ENCODE results near the gene SKOR2.
"Not testable (repeated sequence)": the region's sequence is repeated elsewhere in the genome, so short reads cannot be mapped to it uniquely, and the experiment has no call there.

The SKOR2 gene

DNA sequence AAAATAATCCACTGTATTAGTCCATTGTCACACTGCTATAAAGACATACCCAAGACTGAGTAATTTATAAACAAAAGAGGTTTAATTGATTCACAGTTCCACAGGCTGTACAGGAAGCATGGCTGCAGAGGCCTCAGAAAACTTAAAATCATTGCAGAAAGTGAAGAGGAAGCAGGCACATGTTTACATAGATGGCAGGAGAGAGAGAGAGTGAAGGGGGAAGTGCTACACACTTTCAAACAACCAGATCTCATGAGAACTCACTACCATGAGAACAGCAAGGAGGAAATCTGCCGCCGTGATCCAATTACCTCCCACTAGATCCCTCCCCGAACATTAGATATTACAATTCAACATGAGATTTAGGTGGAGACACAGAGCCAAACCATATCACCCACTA lies 55.5 kb downstream of the SKOR2 start:
- DNase-seq, result not testable (repeated sequence)

DNA sequence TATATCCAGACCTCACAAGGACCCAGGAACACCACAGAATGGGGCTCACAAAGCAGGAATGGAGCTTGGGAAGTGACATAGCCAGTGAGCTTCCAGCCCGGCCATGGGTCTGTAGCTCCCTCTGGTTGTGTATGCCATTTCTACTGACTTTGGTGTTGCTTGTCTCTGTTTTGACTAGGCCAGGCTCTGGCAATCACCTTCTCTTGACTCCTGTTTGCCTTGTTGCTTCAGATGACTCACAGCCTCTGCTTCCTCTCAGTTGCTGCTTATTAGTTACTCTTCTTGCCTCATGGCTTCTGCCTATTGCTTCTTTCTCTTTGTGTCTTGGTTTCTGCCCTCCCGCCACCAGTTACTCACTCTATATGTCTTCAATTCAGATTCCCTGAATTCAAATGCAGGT lies 59.5 kb downstream of the SKOR2 start:
- DNase-seq, result no peak

DNA sequence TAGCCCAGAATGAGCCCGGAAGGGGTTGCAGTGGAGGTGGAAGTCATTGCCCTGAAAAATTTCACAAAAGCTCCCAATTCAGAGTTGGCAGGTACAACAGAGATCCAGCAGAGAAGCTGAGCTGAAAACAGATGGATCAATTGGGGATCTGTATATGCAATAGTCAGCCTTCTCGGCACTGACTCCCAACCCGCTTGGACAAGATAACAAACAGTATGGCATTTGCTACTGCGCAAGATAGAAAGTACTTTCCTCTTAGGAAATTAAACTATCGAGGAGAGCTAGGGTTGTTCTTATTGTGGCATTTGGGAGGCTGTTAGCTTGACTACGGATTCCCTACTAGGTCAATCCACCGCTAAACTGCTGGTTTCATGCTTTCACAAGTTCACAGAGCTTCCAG lies 63.7 kb downstream of the SKOR2 start:
- DNase-seq, result no peak

DNA sequence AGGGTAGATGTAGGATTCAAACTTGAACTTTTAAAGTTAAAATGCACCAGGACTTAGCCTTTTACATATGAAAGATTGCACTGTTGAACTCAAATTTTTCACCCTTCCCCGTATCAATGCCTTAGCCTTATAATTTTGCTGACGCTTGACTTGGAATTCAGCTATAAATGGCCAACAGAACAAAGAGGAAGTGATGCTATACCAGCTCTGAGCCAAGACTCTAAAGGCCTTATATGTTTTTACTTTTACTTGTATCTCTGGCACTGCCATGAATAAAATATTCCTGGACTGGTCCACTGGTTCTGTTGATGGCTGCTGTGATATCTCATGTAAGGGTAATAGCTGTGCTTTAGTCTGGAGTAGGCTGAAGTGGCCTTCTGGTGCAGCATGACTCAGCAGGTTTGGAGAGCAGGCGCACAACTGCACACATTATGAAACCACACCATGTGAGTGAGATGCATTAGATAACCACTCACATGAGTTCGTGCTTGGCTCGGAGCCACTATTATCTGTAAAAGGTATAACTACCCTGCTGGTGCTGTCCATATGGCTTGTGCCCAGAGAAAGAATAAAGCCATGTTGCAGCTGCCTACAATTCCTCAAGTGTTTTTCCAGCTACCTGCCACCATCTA lies 66.9 kb downstream of the SKOR2 start:
- DNase-seq, result no peak

DNA sequence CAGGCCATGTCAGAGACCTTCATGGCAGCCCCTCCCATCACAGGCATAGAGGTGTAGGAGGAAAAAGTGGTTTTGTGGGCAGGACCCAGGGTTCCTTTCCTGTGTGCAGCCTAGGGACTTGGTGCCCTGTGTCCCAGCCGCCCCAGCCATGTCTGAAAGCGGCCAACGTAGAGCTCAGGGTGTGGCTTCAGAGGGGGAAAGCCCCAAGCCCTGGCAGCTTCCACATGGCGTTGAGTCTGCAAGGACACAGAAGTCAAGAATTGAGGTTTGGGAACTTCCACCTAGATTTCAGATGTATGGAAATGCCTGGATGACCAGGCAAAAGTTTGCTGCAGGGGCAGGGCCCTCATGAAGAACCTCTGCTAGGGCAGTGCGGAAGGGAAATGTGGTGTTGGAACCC lies 69.3 kb downstream of the SKOR2 start:
- DNase-seq, result not testable (repeated sequence)

DNA sequence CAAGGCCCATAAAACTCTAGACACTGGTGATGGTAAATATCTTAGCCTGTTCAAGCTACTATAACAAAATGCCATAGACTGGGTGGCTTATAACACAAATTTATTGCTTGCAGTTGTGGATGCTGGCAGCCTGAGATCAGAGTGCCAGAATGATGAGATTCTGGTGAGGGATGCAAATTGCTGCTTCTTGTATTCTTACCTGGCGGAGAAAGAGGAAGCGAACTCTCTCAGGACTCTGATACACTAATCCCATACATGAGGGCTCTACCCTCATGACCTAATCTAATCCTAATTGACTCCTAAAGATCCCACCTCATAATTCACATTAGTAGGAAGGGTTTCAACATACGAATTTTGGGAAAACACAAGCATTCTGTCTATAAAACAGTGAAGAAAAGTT lies 70.7 kb downstream of the SKOR2 start:
- DNase-seq, result no peak

DNA sequence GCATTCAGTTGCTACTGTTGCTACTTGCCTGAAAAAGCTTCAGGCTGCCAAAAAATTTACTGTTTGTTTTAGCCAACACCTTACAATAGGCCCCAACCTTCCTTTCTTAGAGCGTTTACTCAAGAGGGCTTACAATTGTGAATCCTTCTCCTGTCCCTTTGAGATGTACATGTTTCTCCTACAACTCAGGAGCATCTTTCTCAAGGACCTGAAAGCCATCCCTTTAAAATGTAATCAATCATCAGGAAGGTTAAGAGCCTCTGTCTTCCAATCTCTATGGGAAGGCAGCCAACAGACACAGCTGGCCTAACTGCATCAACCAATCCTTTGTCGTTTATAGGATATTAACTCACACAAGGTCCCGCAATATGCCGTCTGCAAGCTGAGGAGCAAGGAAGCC lies 71.9 kb downstream of the SKOR2 start:
- no peak for DNase-seq

DNA sequence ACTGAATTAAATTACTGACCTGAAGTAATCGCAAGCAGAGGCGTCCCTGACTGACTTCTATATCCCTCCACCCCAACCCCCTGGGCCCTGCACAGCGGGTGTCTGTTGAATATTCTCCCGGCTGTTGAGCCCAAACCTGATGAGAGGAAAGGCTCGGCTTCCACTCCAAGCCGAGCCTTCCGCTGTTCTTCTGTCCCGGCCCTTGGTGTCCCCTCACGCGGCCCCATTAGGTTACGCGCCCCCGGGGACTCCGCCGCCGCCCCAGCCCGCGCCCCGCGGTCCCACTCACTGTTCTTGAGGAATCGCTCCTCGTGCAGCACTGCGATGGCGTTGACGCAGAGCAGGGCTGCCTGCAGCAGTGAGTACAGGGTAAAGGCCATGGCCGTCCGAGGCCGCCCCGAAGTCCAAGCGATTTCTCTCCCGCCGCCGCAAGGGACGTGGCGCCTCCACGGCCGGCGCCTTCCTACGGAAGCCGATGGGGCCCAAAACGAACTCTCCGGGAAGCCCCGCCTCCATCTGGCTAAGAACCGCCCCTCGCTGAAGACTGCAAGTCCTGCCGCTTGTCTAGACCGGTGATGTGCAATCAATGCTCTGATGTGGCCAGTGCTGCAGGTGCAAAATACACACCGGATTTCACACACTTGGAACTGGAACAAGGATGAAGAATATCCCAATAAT lies 75.4 kb downstream of the SKOR2 start, which contains the start of gene IER3IP1:
IER3IP1 (minus strand) TSS at position 467 of the 678 bp plus-strand sequence; CDS start at position 380, 87 bp downstream.
- DNase-seq, result peak; percentile 91

DNA sequence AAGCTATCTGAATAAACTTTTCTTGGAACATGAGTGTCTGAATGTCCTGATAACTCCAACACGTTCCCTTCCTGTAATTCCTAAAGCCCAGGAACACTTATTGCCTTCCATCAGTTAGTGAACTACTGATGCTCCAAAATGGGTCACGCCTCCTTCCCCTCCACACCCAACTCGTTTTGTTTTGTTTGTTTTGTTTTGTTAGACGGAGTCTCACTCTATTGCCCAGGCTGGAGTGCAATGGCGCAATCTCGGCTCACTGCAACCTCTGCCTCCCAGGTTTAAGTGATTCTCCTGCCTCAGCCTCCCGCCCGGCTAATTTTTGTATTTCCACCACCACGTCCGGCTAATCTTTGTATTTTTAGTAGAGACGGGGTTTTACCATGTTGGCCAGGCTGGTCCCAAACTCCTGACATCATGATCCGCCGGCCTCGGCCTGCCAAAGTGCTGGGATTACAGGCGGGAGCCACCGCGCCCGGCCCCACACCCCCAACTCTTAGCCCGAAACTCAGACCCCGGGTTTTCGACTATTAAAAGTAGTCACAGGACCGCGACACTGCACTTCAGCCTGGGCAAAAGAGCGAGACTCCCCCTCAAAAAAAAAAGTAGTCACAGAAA lies 76.1 kb downstream of the SKOR2 start:
- no peak for DNase-seq

DNA sequence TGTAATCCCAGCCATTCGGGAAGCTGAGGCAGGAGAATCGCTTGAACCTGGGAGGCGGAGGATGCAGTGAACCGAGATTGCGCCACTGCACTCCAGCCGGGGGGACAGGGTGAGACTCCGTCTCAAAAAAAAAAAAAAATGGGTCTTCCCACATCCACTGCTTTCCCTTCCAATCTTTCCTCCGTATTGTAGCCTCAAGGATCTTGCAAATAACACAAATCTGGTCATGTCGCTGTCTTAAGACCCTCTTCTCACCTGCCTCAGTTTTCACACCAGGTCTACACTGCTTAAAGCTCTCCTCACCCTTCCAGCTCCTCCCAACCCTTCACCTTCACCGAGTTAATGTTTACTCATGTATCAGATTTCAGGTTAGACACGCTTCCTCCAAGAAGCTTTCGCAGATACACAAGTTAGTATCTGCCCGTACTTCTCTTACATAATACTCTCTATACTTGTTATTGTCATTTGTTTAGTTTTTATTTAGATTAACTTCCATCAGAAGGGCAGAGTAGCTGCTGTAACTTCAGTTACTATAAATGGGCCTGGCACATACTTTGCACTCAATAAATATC lies 76.8 kb downstream of the SKOR2 start:
- DNase-seq, result no peak

DNA sequence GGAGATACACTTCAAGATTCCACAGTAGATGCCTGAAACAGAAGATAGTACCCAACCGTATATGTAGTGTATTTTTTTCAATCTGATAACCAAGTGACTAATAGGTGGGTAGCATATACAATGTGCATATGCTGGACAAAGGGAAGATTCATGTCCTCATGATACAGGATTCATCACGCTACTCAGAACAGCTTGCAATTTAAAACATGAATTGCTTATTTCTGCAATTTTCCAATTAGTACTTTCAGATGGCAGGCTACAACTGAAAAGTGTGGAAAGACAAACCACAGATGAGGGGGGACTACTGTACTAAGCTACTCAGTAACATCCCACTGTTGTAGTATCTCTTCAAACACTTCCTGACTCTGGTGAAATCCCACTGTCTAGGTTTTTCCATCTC lies 79.0 kb downstream of the SKOR2 start:
- no peak for DNase-seq

DNA sequence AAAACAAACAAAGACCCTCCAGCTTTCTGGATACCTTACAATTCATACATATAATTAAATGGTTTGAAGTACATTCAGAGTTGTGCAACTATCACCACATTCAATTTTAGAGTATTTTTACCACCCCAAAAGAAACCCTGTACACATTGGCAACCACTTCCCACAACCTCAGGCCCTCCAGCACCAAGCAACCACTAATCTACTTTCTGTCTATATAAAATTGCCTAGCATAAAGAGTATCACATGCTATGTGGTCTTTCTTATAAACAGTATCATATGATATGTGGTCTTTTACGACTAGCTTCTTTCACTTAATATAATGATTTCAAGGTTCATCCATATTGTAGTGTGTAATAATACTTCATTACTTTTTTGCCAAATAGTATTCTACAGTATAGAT lies 82.5 kb downstream of the SKOR2 start:
- no peak for DNase-seq

DNA sequence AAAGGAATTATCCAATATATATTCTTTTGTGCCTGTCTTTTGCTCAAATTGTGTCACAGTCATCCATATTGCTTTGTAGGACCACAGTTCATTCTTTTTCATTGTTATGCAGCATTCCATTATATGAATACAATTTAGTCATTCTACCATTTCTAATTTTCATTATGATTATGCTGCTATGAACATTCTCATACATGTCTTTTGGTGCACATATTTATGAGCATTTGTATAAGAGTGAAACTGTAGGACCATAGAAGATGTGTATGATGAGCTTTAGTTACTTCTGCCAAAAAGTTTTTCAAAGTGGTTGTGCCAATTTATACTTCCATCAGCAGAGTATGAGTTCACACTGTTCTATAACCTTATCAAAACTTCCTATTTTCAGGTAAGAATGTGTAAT lies 83.0 kb downstream of the SKOR2 start:
- no peak for DNase-seq

DNA sequence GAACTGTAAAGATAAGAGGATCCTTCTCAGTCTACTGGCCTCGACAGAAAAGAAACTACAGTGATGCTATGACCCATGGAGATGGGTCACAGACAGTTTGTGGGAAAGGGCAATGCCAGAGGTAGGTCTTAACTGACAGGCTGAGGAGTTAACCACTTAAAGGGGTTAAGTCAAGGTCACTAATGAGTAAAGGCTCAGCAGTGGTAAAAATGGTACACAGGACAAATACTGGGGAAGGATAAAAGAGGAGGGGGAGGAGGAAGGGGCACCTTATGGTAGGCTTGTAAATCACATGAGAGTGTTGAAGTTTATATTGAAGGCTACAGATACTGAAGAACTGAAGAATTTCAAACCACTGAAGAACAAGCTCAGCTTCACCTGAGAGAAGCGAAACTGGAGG lies 85.2 kb downstream of the SKOR2 start:
- DNase-seq, result no peak

DNA sequence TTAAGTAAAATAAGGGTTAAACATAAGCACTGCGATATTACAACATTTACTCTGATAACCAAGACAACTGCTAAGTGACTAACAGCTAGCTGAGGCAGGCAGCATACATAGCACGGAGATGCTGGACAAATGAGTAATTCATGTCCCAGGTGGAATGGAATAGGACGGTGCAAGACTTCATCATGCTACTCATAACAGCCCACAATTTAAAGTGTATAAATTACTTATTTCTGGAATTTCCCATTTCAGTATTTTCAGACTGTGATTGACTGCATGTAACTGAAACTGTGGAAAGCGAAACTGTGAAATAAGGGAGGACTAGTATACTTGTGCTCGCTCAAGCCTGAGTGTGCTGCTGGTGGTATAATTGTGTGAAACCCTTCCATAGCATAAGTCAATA lies 88.2 kb downstream of the SKOR2 start:
- DNase-seq, result no peak

DNA sequence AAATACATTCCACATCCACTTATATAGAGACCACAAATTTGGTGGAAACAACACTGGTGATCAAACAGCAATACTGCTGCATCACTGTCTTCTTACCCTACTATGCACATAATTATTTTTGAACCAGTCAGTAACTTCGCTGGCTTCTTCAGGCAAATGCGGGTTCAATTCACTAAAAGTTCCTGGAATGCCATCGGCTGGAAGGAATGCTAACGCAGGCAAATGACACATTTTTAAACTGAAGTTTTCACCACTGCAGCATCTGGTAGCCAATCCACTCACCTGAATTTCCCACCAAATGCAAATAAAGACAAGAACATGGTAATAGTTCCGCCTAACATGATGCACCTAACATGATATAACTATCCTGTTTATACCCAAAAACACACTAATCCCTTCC lies 91.2 kb downstream of the SKOR2 start:
- DNase-seq, result no peak

DNA sequence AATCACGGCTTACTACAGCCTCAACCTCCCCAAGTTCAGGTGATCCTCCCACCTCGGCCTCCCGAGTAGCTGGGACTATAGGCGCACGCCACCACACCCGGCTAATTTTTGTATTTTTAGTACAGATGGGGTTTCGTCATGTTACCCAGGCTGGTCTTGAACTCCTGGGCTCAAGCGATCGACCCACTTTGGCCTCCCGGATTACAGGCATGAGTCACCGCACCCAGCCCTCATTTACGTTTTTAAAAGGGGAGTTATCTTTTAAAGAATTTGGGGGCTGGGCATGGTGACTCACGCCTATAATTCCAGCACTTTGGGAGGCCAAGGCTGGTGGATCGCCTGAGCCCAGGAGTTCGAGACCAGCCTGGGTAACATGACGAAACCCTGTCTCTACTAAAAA lies 93.1 kb downstream of the SKOR2 start:
- DNase-seq, result not testable (repeated sequence)
